Measurements from ENCODE around the gene METTL4. TPM values are rescaled to one million over a fixed set of nuclear protein-coding genes. Genes with fewer than 3 reads are reported as not detected.
"Not testable (repeated sequence)": the region's sequence is repeated elsewhere in the genome, so short reads cannot be mapped to it uniquely, and the experiment has no call there.

Gene METTL4
- polyA plus RNA-seq, 1 experiment: 12.7 TPM

DNA sequence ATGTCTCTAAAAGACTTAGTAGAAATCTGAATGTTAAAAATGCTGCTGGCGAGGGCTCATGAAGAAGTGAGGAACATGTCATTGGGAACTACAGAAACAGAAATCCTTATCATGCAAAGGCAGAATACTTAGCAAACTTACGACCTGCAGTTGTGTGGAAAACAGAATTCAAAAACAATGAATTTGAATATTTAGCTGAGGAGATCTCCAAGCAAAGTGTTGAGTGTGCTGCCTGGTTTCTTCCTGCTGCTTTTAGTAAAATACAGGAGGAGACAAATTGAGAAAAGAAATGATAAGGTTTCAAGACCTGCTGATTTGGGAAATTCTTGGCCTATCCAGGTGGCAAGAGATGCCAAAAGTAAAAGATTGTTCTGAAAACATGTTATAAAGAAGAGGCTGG, 38.5 kb downstream of the METTL4 start:
- ChIA-PET POLR2A (no interaction called here), CTCF (interaction anchor here (0.7 kb wide), 1 partner anchor 429 kb away, joined by 5 read pairs; no protein-coding TSS in a partner anchor)

DNA sequence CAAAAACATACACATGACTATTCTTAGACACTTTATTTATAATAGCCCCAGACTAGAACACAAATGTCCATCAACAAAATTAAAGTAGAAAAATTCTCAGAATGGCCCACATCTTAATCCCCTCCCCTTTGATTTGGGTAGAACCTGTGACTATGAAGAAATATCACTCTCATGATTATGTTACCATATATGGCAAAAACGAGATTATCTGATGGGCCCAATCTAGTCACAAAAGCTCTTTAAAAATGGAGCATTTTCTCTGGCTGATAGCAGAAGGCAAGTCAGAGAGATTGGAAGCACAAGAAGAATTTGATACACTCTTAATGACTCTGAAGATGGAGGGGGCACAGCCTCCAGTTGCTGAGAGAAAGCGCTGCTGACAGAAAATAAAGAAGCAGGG, 39.6 kb downstream of the METTL4 start:
- ChIA-PET POLR2A (no interaction called here), CTCF (interaction anchor here (1.0 kb wide), 1 partner anchor 15 kb away, joined by 3 read pairs; no protein-coding TSS in a partner anchor)
- TF ChIP-seq, protein P1, sequence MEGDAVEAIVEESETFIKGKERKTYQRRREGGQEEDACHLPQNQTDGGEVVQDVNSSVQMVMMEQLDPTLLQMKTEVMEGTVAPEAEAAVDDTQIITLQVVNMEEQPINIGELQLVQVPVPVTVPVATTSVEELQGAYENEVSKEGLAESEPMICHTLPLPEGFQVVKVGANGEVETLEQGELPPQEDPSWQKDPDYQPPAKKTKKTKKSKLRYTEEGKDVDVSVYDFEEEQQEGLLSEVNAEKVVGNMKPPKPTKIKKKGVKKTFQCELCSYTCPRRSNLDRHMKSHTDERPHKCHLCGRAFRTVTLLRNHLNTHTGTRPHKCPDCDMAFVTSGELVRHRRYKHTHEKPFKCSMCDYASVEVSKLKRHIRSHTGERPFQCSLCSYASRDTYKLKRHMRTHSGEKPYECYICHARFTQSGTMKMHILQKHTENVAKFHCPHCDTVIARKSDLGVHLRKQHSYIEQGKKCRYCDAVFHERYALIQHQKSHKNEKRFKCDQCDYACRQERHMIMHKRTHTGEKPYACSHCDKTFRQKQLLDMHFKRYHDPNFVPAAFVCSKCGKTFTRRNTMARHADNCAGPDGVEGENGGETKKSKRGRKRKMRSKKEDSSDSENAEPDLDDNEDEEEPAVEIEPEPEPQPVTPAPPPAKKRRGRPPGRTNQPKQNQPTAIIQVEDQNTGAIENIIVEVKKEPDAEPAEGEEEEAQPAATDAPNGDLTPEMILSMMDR (IDR thresholded peaks at IDR 0.05; ENCODE audit: low read depth, low read length): no peak
- no peak overlapping the region for H3K27ac ChIP-seq (ENCODE audit: low read depth, low read length)
- no peak for DNase-seq (ENCODE audit: low read depth, low spot score)
- no peak overlapping the region for H3K4me3 ChIP-seq (ENCODE audit: low read depth, low read length)
- no peaks in the 10 kb centered on the region for H3K27me3 ChIP-seq (ENCODE audit: control insufficient read depth, insufficient read depth, low read length)
- no peaks in the 10 kb centered on the region for H3K9me3 ChIP-seq (ENCODE audit: control insufficient read depth, insufficient read depth, low read length)

More for the DNA sequence above, 38.5 kb downstream of the METTL4 start:
- DNase-seq (ENCODE audit: low read depth, low spot score): no peak
- no peak overlapping the region for H3K27ac ChIP-seq (ENCODE audit: low read depth, low read length)
- no peaks in the 10 kb centered on the region for H3K27me3 ChIP-seq (ENCODE audit: control insufficient read depth, insufficient read depth, low read length)
- TF ChIP-seq, protein P1 (IDR thresholded peaks at IDR 0.05; ENCODE audit: low read depth, low read length): no peak
- no peak overlapping the region for H3K4me3 ChIP-seq (ENCODE audit: low read depth, low read length)
- no peaks in the 10 kb centered on the region for H3K9me3 ChIP-seq (ENCODE audit: control insufficient read depth, insufficient read depth, low read length)

DNA sequence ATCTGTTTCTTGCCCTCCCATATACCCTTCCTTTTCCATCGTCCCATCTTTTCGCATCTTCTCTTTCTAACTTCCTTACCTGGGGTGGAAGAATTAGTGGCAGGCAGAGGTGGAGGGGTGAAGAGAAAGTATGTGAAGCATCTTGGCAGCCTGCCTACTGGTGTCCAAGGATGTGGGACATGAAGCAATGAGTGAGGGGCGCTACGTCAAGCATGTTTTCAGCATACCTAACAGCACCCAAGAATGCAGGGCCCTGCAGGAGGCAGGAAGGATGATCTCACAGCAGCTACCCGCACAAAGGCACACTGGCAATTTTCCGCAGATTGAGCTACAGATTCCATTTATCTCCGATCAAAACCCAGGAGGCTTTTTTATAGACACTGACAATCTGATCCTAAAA, 42.2 kb downstream of the METTL4 start:
- no peak overlapping the region for H3K4me3 ChIP-seq (ENCODE audit: low read depth, low read length)
- no peak for DNase-seq (ENCODE audit: low read depth, low spot score)
- H3K9me3 ChIP-seq (ENCODE audit: control insufficient read depth, insufficient read depth, low read length): no peaks in the 10 kb centered on the region
- POLR2A ChIA-PET: no interaction called here
- no peak overlapping the region for H3K27ac ChIP-seq (ENCODE audit: low read depth, low read length)
- no peaks in the 10 kb centered on the region for H3K27me3 ChIP-seq (ENCODE audit: control insufficient read depth, insufficient read depth, low read length)
- TF ChIP-seq, protein P1 (IDR thresholded peaks at IDR 0.05; ENCODE audit: low read depth, low read length): no peak
- CTCF ChIA-PET: interaction anchor here (1.7 kb wide), 1 partner anchor 13 kb away, joined by 6 read pairs; no protein-coding TSS in a partner anchor

DNA sequence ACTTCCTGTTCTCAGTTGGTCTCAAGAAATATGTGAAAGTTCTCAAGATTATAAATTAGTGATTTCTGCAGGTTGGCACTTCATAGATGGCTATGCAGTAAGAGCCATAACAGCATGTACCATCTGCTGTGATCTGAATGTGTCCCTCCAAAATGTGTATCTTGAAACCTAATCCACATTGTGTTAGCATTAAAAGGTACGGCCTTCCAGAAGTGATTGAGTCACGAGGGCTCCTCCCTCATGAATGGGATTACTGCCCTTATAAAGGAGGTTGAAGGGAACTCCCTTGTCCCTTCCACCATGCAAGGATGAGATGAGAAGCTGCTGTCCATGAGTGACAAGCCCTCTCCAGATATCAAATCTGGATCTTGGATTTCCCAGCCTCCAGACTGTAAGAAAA, 45.0 kb downstream of the METTL4 start:
- H3K9me3 ChIP-seq (ENCODE audit: control insufficient read depth, insufficient read depth, low read length): no peaks in the 10 kb centered on the region
- TF ChIP-seq, protein P1 (IDR thresholded peaks at IDR 0.05; ENCODE audit: low read depth, low read length): no peak
- H3K4me3 ChIP-seq (ENCODE audit: low read depth, low read length): no peak overlapping the region
- H3K27ac ChIP-seq (ENCODE audit: low read depth, low read length): no peak overlapping the region
- DNase-seq (ENCODE audit: low read depth, low spot score): no peak
- no peaks in the 10 kb centered on the region for H3K27me3 ChIP-seq (ENCODE audit: control insufficient read depth, insufficient read depth, low read length)
- CTCF ChIA-PET: interaction anchor here (0.6 to 1.8 kb wide), 4 partner anchors 15 to 587 kb away, joined by 3 to 7 read pairs (median 4); no protein-coding TSS in a partner anchor
- POLR2A ChIA-PET: no interaction called here

DNA sequence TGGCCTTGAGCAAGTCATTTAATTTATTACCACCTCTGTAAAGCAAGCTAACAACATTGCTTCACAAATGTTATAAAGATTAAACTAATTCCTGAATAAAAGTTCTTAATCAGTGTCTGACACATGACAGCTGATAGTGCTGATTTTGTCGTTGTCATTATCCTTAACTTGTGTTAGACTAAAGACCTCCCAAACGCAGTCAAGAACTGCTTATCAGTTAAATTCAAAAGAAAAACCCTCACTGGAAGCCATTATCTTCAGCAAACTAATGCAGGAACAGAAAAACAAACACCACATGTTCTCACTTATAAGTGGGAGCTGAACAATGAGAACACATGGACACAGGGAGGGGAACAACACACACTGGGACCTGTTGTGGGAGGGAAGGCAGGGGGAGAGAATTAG, 46.5 kb downstream of the METTL4 start:
- H3K27me3 ChIP-seq (ENCODE audit: control insufficient read depth, insufficient read depth, low read length); H3K9me3 ChIP-seq (ENCODE audit: control insufficient read depth, insufficient read depth, low read length); H3K4me3 ChIP-seq (ENCODE audit: low read depth, low read length); H3K27ac ChIP-seq (ENCODE audit: low read depth, low read length); DNase-seq (ENCODE audit: low read depth, low spot score); POLR2A ChIA-PET: not testable (repeated sequence)
- CTCF ChIA-PET: interaction anchor here (1.5 kb wide), 1 partner anchor 301 kb away, joined by 3 read pairs; no protein-coding TSS in a partner anchor

All from AG04450 (cell line).